ENCODE measurements around the gene LRFN4.

The LRFN4 gene

DNA sequence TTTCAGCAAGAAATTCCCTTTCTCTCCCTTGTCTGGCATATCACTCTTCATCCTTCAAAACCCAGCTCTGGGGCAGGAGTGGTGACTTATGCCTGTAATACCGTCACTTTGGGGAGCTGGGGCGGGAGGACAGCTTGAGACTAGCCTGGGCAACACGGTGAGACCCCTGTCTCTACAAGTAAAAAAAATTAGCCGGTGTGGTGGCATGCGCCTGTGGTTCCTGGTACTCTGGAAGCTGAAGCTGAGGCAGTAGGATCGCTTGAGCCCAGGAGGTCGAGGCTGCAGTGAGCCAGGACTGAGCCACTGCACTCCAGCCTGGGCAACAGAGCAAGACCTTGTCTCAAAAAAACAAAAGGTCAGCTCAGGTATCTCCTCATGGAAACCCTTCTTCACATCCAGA, 15.0 kb upstream of the LRFN4 start:
- Mint-ChIP-seq H3K4me3 (peak overlapping the region; percentile 90), H3K36me3 (peaks cover 3% of the 10 kb centered on the region), H3K27ac (peak overlapping the region; percentile 92), H3K9me3 (ENCODE audit: low read depth) (no peaks in the 10 kb centered on the region), H3K27me3 (no peaks in the 10 kb centered on the region), H3K4me1 (ENCODE audit: low read depth) (peaks cover 51% of the 10 kb centered on the region)

DNA sequence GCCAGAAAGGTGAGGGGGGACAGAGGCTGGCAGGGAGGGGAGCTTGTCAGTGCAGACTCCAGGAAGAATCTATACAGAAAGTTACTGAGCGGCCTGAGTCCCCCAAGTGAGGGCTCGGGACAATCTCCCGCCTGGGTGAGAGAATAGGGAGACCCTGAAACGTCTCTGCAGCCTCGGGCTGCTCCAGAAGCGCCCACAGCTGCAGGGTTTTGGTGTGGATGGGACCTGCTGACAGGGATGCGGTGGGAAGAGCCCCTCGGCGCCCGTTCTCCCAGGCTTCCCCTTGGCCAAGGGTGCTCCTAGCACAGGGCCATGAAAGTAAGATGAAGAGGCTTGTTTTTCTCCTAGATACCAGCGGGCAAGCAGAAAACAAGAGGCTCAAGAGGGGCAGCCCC, 14.4 kb upstream of the LRFN4 start:
- H3K36me3 Mint-ChIP-seq = peaks cover 3% of the 10 kb centered on the region
- peak overlapping the region; percentile 92 for H3K27ac Mint-ChIP-seq

DNA sequence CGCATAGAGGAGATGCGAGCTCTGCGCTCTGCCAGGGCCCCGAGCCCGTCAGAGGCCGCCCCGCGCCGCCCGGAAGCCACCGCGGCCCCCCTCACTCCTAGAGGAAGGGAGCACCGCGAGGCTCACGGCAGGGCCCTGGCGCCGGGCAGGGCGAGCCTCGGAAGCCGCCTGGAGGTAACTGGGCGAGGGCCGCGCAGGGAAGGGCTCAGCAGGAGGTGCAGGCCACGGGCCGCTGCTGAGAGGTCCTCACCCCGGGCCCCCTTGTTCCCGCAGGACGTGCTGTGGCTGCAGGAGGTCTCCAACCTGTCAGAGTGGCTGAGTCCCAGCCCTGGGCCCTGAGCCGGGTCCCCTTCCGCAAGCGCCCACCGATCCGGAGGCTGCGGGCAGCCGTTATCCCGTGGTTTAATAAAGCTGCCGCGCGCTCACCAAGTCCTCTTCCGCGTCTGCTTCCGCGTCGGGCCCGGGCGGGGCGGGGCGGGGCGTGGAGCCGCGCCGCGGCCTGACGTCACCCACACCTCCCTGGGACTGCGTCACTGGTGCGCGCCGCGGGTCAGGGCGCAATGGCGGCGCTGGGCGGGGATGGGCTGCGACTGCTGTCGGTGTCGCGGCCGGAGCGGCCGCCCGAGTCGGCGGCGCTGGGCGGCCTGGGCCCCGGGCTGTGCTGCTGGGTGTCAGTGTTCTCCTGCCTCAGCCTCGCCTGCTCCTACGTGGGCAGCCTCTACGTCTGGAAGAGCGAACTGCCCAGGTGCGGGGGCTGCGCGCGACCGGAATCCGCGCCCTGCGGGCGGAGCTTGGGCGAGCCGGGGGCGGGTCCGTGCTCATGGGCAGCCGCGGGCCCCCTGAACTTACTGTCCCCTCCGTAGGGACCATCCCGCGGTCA, 13.7 kb upstream of the LRFN4 start, which contains the start of gene RCE1:
Gene RCE1, plus strand, starts transcription at position 546 of the 880 bp plus-strand sequence. Its CDS starts 15 bp downstream, at position 561.
- Mint-ChIP-seq H3K27me3 (no peaks in the 10 kb centered on the region), H3K9me3 (ENCODE audit: low read depth) (no peaks in the 10 kb centered on the region), H3K4me3 (peak within 1 kb of the TSS; percentile 96), H3K4me1 (ENCODE audit: low read depth) (peaks cover 49% of the 10 kb centered on the region), H3K27ac (peak within 1 kb of the TSS; percentile 93), H3K36me3 (peaks cover 3% of the 10 kb centered on the region)

More for the DNA sequence above, 14.4 kb upstream of the LRFN4 start:
- peaks cover 51% of the 10 kb centered on the region for H3K4me1 Mint-ChIP-seq (ENCODE audit: low read depth)
- no peaks in the 10 kb centered on the region for H3K9me3 Mint-ChIP-seq (ENCODE audit: low read depth)
- H3K4me3 Mint-ChIP-seq = peak overlapping the region; percentile 90
- H3K27me3 Mint-ChIP-seq = no peaks in the 10 kb centered on the region

DNA sequence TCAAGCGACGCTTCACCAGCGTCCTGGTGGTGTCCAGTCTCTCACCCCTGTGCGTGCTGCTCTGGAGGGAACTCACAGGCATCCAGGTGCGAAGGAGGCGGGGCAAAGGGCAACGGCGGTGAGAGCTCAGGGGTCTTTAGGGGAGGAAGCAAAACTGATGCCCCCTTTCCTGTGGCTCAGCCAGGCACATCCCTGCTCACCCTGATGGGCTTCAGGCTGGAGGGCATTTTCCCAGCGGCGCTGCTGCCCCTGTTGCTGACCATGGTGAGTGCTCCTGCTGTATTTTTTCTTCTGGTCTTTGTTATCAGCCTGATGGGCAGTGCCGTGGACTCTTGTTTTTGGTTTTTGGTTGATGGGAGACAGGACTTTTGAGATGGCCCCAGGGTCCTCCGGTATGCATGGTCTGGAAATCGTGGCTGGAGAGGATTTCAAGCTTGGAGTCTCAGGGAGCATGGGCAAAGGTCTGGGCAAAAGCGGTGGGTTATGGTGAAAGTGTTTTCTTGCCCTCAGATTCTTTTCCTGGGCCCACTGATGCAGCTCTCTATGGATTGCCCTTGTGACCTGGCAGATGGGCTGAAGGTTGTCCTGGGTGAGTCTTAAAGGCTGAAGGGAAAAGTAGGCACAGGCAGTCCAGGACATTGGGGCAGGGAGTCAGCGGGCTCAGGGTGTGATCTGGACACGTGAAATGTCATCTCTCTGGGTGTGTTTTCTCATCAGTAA, 12.9 kb upstream of the LRFN4 start:
- Mint-ChIP-seq H3K36me3 (peaks cover 3% of the 10 kb centered on the region), H3K27ac (peak overlapping the region; percentile 93)

DNA sequence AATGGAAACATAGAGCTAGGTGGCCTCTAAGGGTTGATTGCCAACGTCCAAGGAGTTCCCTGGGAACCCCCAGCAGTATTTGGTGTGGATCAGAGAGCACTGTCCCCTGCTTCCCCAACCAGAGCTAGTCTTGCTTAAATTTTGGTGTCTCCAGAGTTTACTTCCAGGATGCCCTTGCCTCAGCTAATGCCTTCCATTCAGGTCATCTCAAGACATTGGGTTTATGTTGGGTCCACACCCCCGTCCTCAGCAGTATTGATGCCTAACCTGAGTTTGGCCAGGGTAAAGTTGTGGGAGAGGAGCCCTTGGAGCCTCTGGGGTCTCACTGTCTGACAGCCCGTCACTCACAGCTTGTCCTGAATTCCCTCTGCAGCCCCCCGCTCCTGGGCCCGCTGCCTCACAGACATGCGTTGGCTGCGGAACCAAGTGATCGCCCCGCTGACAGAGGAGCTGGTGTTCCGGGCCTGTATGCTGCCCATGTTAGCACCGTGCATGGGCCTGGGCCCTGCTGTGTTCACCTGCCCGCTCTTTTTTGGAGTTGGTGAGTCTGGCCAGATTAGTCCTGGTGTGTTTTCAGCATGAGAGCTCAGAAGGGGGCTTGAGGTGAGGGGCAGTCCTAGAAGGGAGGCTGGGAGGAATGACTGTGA, 12.2 kb upstream of the LRFN4 start:
- no peaks in the 10 kb centered on the region for H3K9me3 Mint-ChIP-seq (ENCODE audit: low read depth)
- H3K27ac Mint-ChIP-seq = no peak overlapping the region
- peak overlapping the region; percentile 96 for H3K4me3 Mint-ChIP-seq
- H3K4me1 Mint-ChIP-seq (ENCODE audit: low read depth) = peaks cover 41% of the 10 kb centered on the region
- H3K27me3 Mint-ChIP-seq = no peaks in the 10 kb centered on the region
- peaks cover 3% of the 10 kb centered on the region for H3K36me3 Mint-ChIP-seq

More for the DNA sequence above, 12.9 kb upstream of the LRFN4 start:
- H3K9me3 Mint-ChIP-seq (ENCODE audit: low read depth) = no peaks in the 10 kb centered on the region
- H3K27me3 Mint-ChIP-seq = no peaks in the 10 kb centered on the region
- peaks cover 47% of the 10 kb centered on the region for H3K4me1 Mint-ChIP-seq (ENCODE audit: low read depth)
- peak overlapping the region; percentile 96 for H3K4me3 Mint-ChIP-seq

DNA sequence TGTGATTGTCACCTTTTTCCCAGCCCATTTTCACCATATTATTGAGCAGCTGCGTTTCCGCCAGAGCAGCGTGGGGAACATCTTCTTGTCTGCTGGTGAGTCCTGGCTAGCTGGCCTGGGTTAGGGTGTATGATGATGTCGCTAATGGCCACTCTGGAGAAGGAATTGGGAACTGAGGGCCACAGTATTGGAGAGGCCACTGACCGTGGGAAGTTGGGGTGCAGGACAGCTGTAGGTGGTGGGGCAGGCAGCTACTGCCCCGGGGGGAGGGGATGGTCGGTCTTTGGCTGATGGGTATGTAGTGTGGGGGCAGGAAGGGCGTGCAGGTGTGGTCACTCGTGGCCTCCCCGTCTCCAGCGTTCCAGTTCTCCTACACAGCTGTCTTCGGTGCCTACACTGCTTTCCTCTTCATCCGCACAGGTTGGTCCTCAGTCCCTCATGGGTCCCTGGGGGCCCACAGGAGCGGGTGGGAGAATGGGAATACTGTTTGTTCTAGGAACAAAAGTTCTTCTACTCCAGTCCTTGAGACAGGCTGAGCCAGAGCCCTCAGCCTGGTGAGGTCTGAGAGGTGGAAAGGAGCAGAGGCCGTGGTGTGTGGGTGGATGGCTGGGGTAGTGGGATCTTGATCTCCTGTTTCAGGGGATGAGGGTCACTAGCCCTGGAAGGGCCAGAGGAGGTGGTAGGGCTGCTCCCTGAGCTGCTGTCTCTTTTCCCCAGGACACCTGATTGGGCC, 11.6 kb upstream of the LRFN4 start:
- Mint-ChIP-seq H3K9me3 (ENCODE audit: low read depth) (no peaks in the 10 kb centered on the region), H3K27ac (no peak overlapping the region), H3K27me3 (no peaks in the 10 kb centered on the region), H3K36me3 (peaks cover 2% of the 10 kb centered on the region), H3K4me3 (peak overlapping the region; percentile 96), H3K4me1 (ENCODE audit: low read depth) (peaks cover 34% of the 10 kb centered on the region)

DNA sequence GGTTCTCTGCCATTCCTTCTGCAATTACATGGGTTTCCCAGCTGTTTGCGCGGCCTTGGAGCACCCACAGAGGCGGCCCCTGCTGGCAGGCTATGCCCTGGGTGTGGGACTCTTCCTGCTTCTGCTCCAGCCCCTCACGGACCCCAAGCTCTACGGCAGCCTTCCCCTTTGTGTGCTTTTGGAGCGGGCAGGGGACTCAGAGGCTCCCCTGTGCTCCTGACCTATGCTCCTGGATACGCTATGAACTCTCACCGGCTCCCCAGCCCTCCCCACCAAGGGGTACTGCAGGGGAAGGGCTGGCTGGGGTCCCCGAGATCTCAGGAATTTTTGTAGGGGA, 11.0 kb upstream of the LRFN4 start:
- H3K4me3 Mint-ChIP-seq = no peak overlapping the region
- H3K36me3 Mint-ChIP-seq = no peaks in the 10 kb centered on the region
- H3K27ac Mint-ChIP-seq = no peak overlapping the region
- H3K9me3 Mint-ChIP-seq (ENCODE audit: low read depth) = no peaks in the 10 kb centered on the region
- H3K4me1 Mint-ChIP-seq (ENCODE audit: low read depth) = peaks cover 28% of the 10 kb centered on the region
- no peaks in the 10 kb centered on the region for H3K27me3 Mint-ChIP-seq

DNA sequence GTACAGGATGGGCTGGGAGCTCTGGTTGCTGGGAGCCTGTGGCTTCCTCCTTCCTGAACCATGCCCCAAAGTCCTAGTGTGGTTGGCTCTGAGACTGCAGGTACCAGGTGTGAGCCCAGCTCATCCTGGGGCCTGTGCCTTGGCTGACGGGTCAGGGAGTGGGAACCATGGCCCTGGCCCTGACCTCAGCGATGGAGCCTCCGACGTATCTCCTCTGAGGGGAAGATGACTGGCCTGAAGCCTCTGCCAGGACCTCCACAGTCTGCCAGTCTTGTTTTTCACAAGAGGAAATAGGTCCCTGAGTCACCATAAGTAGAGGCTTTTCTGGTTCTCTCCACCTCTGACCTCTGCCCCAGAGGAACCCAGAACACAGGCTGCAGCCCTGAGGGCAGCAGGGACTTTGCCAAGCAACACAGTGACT, 10.2 kb upstream of the LRFN4 start:
- Mint-ChIP-seq H3K36me3 (no peaks in the 10 kb centered on the region), H3K4me1 (ENCODE audit: low read depth) (peaks cover 22% of the 10 kb centered on the region), H3K27ac (no peak overlapping the region), H3K27me3 (no peaks in the 10 kb centered on the region), H3K4me3 (peak overlapping the region; percentile 13), H3K9me3 (ENCODE audit: low read depth) (no peaks in the 10 kb centered on the region)

DNA sequence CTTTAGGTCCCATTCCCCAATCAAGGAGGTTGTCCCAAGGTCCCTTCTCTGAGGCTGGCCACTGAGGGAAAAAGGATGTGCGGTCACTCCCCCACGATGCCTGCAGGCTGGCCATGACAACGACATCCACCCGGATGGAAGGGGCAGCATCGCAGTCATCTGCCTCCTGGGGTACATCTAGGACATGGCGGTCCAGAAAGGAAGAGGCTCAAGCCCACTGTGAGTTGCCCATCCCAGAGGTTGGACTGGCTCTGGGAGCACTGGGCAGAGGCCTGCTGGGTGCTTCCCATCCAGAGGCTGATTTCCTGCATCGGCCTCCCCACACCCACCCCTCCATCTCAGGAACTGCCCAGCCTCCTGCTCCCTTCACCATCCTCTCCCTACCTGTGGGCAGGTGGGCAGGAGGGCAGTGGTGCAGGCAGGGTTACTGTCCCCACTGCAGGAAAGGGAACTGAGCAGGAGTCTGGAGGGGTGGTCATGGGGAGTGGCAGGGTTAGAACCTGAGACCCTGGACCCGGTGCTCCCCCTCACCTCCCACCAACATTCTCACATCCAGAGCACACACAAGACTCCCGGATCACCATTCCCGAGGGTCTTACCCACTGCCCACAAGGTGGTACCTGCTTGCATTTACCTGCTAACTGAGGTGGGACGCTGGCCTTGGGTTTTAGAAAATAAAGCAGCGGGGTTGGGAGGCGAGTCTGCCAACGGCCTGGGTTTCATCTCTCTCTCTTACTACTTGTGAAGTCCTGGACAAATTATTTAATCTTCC, 9.2 kb upstream of the LRFN4 start:
- H3K9me3 Mint-ChIP-seq (ENCODE audit: low read depth) = no peaks in the 10 kb centered on the region
- H3K4me1 Mint-ChIP-seq (ENCODE audit: low read depth) = peaks cover 15% of the 10 kb centered on the region
- no peak overlapping the region for H3K27ac Mint-ChIP-seq
- no peak overlapping the region for H3K4me3 Mint-ChIP-seq
- H3K36me3 Mint-ChIP-seq = no peaks in the 10 kb centered on the region
- no peaks in the 10 kb centered on the region for H3K27me3 Mint-ChIP-seq

DNA sequence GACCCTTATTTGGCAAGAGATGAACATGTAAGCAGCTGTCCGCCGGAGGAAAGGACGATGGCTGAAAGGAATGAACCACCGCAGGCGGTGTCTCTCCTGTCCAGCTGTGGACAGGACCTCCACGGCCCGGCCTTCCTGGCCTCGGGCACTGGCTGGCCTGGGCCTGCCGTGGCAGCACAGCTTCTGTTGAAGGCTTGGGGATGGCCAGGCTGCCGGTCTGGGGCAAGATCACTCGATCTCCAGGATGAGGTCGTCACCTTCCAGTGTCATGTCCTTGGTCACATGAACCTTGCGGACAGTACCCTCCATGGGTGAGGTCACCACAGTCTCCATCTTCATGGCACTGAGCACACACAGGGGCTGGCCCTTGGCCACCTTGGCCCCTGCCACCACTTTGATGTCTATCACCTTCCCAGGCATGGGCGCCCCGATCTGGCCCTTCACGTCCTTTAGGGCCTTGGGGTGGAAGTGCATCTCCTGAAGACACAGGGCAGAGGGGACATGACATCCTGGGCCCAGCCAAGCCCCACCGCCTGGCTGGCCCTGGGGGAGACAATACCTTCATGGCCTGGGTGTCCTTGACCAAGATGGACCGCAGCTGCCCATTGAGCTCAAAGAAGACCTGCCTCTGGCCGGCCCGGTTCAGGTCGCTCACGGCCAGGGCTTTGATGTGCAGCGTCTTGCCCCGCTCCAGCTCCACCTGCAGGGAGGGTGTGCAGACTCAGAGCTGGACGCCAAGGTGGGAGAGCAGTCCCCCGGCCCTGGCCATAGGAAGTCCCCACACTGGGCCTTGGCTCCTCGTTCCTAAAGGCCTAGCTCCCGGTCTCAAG, 8.0 kb upstream of the LRFN4 start:
- Mint-ChIP-seq H3K27me3 (no peaks in the 10 kb centered on the region), H3K9me3 (ENCODE audit: low read depth) (no peaks in the 10 kb centered on the region), H3K36me3 (no peaks in the 10 kb centered on the region), H3K4me3 (no peak overlapping the region), H3K27ac (no peak overlapping the region), H3K4me1 (ENCODE audit: low read depth) (peaks cover 14% of the 10 kb centered on the region)

DNA sequence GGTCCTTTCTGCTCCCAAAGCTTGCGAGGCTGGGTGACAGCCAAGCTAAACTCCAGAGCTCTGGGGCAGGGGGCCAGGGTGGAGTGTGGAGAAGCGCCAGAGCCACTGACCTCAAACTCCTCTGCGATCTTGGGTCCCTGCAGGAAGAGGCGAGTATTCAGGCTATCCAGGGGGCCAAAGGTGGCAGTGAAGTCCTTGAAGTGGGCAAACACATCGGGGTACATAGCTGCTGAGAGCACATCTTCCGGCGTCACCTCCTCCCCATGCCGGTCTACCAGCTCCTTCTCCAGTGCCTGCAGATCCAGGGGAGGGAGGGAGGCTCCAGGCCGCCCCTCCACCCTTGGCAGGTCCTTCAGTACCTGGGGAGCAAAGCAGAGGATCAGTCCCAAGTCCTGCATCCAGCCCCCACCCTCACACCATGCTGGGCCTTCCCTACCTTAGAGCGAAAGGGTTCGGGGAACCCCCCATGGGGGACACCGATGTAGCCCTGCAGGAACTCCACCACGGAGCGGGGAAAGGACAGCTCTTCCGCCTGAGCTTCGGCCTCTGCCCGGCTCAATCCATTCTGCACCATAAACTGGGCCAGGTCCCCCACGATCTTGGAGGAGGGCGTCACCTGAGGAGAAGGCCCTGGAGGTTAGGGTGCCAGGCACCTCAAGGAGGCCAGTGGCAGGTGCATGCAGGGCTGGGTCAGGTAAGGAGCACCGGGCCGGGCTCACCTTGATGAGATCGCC, 7.2 kb upstream of the LRFN4 start:
- peaks cover 7% of the 10 kb centered on the region for H3K4me1 Mint-ChIP-seq (ENCODE audit: low read depth)
- H3K27me3 Mint-ChIP-seq = no peaks in the 10 kb centered on the region
- no peaks in the 10 kb centered on the region for H3K9me3 Mint-ChIP-seq (ENCODE audit: low read depth)
- H3K36me3 Mint-ChIP-seq = no peaks in the 10 kb centered on the region
- no peak overlapping the region for H3K27ac Mint-ChIP-seq
- no peak overlapping the region for H3K4me3 Mint-ChIP-seq

DNA sequence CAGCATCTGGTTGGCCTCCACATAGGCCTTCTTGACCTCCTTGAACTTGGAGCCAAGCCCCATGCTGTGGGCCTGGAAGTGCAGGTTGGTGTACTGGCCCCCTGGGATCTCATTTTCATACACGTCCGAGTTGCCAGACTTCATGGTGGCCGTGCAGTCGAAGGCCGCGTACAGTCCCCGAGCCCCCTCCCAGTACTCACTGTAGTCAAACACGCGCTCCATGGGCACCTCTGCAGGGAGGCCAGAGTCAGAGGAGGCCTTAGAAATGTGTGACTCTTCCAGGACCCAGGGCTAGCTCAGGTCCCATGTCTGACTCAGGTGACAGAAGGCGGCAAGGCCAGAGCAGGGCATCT, 6.7 kb upstream of the LRFN4 start:
- H3K27ac Mint-ChIP-seq = no peak overlapping the region
- no peaks in the 10 kb centered on the region for H3K9me3 Mint-ChIP-seq (ENCODE audit: low read depth)
- H3K27me3 Mint-ChIP-seq = no peaks in the 10 kb centered on the region
- H3K36me3 Mint-ChIP-seq = no peaks in the 10 kb centered on the region
- H3K4me3 Mint-ChIP-seq = no peak overlapping the region
- peaks cover 2% of the 10 kb centered on the region for H3K4me1 Mint-ChIP-seq (ENCODE audit: low read depth)
